T-helper 22 cell (primary cell): ENCODE measurements around the gene TTC28.

Experiments
- DNase-seq: peaks from one replicate; pipeline ENCODE4 v3.0.0-alpha.2; 2020; ENCODE audit warnings: low read depth

TTC28 gene

DNA sequence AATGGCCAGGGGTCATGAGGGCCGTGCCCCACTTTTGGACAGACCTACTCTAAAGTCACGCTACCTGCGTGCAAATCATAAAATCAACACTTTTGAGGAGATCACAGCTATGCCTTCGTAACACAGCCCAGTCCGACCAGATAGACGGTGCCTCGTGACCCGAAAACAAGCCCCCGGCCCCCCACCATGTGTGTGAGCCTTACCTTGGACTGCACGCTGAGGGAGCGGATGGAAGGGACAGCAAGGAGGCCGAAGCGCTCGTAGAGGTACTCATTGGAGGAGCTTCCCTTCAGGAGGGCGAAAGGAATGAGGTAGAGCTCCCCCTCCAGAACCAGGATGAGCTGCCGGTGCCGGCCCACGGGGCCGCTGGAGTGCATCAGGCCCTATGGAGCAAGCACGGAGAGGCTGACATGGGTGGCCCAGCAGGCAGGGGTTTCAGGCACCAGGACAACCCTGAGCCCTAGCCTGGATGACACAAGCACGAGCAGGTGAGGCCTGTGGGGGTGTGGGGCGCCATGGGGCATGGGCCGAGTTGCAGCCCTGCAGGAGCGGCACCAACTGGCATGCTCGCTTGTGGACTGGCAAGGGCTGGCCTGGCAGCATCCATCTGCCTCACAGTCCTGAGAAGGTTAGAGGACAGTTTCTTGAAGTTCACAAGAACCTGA lies 678.3 kb downstream of the TTC28 start:
- no peak for DNase-seq

DNA sequence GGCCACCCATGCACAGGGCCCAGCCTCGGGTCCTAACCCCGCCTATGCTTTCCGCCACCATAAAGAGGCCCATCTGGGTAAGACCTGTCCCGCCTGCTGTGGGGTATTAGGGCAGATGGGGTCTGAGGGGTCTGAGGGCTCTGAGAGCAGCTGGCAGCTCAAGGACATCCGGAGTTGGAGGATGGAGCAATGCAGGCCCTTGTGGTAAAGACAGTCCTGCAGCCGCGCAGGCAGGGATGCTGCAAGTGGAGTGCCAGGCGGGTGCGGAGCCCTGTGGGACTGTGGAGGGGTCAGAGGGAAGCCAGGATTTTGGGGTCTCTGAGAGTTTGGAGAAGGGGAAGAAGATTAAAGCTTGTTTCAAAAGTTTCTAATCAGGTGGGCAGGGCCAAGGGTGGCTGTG lies 679.3 kb downstream of the TTC28 start:
- no peak for DNase-seq

GRCh38 chr22:27999876-28000275 lies 679.8 kb downstream of the TTC28 start:
- no peak for DNase-seq

DNA sequence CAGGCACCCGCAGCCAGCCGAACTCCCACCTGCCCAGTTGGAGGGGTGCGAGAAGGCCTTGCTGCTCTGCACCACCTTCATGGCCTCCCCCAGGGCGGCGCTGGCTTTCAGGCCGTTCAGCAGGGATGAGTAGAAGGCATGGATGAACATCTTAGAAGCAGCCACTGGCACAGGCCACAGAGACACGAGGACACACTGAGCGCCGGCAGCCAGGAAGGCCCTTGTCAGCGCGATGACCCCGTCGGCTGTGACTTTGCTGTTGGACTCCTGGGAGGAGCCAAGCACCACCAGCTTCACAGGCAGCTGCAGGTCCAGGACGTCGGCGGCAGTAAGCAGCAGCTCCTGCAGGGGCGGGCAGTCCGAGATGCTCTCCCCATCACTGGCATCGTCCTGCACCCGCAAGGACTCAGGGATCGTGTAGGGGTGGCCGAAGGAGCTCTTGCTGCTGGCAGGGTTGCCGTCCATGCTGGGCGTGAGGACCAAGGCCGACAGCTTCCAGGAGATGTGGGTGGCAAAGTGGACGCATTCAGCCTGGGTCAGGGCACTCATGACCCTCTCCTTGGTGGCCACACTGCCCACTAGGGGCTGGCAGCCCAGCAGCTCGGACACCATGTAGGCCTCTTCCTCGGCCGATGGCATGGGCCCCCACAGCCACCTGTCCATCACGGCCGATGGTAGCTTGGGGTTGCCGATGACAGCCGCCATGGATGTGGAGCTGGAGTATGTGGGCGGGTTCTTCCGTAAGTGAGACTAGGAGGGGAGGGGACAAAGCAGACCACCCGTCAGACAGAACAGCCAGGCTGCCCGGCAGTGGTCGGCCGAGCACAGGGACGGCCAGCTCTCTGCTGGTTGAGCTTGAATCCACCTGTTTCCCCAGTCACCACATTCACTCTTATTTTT lies 680.9 kb downstream of the TTC28 start:
- DNase-seq = no peak

DNA sequence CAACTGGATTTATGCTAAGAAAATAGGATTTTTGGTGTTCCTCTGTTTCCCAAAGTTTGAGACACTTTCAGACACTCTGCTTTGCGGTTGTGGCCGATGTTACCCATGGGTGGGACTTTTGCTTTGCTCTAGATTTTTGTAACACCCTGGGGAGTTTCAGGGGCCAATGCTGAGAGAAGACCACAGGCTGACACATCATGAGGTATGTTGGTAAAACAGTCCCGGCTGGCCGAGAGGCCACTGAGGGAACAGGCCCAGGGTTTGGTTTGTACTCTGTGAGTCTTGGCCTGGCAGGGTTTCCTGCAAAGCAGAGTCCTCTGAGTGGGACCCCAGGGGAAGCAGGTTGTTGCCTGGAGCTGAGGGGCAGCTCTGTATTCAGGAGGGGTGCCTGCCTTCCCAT lies 682.1 kb downstream of the TTC28 start:
- DNase-seq = no peak

- DNase-seq = no peak
Observed at GRCh38 chr22:27996981-27997380, 682.7 kb downstream of the TTC28 start.

DNA sequence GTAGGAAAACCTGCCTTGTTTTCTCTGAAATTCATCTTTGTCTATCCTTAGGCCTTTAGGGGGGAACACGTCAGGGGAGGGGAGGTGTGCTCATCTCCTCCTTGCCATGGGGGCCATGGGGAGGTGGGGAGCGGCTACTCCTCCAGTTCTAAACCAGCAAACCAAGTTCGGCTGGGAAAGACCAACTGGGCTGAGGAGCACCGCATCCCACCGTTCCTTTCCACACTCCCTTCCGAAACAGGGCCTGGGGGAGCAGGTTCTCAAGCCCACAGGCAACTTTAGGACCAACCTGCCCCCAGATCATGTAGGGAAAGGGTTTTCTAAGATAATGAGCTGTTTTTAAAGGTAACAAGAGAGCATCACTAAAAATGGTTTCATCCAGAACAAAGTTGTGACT lies 683.1 kb downstream of the TTC28 start:
- no peak for DNase-seq

DNA sequence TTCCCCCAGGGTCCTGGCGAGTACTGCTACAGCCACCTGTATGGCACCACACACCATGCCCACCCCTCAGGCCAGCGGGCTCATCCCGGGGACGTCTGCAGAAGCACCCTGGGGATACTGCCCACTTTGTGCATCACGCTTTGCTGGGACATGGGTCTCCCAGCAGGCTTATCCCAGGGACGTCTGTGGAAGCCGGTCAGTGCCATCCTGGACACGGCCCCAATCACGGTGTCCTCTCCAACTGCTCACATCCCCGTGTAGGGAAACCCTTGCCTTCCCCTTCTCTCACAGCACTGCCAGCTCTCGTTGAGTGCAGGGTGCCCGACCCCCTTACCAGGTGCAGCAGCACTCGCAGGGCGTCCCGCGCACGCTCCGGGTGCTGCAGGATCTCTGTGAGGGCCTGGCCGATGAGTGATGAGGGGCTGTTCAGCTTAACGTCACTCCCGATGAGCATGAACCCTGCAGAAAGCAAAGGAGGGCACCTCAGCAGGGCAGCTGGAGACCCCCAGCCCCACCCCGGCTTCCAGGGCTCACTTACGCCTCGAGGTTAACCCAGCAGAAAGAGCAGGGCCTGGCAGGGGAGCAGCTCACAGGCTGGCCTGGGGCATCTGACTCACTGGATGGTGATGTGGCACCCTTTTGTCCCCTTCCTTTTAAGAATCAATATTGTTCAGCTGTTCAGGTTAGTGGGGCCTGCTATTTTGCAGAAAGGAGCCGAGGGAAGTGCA lies 683.7 kb downstream of the TTC28 start:
- no peak for DNase-seq

DNA sequence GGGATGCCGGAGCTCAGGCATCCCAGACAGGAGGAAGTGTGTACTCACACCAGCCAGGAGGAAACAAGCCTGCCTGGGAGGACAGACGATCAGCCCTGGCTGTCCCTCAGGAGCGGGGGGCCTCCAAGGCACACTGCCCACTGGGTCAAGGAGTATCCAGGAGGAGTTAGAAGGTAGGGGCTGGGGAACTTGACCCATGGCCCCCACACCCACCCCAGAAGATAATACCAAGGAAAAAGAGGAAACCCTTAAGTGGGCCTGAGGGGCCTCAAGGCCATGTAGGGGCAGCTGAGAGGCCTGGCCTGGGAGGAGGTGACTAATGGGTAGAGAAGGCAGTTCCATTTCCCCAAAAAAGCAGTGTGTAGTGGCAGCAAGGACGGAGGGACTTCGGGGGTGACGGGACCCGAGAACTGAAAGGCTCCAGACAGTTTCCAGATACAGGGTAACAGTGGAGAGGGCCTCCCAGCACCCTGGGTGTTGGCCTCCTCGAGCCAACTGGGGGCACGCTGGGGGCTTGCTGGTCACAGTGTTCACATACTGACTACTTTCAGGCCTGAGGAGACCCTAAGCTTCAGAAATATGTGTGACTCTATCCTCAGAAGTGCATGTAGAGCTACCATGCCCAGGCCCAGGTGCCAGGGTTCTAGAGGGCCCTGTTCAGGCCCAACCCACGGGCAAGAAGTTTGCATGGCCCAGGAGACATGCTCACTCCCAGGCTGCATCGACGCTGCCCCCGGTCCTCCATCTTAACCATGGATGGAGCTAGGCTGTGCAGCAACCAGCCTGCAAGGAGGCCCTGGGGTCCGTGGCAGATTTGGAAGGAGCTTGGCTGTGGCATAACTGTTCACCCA lies 684.9 kb downstream of the TTC28 start:
- no peak for DNase-seq

GRCh38 chr22:27993774-27994350 lies 685.8 kb downstream of the TTC28 start:
- DNase-seq = no peak

DNA sequence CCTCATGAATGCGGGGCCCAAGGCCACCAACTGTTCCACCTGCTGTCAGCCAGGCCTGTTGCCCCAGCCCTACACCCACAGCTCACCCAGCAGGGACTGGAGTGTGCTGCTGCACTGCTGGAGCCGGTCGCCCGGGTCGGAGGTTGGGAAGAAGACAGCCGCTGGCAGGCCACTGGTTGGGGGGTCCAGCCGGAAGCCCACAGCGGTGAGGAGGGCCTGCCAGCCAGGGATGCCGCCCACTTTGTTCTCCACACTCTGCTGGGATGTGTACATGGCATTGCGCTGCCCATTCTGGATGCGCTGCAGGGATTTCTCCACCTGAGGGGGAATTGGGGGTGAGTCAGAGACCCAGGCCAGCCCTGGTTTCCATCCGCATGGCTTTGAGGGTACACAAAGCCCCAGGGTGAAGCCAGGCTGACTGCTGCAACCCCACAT lies 686.4 kb downstream of the TTC28 start:
- DNase-seq = no peak

GRCh38 chr22:27992294-27993165 lies 687.1 kb downstream of the TTC28 start:
- DNase-seq = no peak

DNA sequence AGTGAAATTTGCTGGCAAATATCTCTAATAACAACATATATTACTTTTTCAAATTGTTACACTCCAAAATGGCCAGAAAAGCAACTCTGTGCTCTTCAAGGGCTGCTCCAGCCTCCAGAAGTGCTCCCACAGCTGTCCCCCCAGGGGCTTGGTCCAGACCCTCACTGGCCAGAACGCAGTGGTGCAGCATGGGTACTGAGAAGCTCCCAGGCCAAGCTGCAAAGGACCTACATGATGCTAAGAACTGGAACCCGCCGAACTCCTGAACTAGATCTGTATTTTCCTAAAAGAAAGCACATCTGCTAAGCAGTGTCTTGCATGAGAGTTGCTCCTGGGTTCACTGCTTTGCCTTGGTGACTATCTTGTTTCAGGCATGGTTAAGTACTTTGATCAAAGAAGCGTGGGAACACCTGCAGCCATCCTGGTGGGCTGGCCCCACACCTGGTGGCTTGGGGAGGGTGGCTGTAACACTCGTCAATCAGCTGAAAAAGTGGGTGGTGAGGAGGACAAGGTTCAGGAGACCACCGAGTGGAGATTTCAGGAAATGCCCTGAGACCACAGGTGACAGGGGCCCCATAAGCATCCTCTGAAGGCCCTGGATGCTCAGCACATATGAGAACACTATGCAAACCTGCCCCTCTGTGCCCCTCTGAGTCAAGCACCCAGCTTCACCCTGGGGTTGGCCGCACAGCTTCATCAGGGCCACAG lies 687.9 kb downstream of the TTC28 start:
- DNase-seq = no peak

- DNase-seq = no peak
Observed at GRCh38 chr22:27990879-27991278, 688.8 kb downstream of the TTC28 start.

- no peak for DNase-seq
Observed at GRCh38 chr22:27990451-27990840, 689.2 kb downstream of the TTC28 start.

- no peak for DNase-seq
Observed at GRCh38 chr22:27989758-27990450, 689.7 kb downstream of the TTC28 start.

GRCh38 chr22:27988704-27989103 lies 690.9 kb downstream of the TTC28 start:
- DNase-seq = no peak

GRCh38 chr22:27987557-27987956 lies 692.1 kb downstream of the TTC28 start:
- no peak for DNase-seq

- DNase-seq = no peak
Observed at GRCh38 chr22:27986937-27987336, 692.7 kb downstream of the TTC28 start.
